ENCODE results near the gene LRP1B.
"Not testable (repeated sequence)": the region's sequence is repeated elsewhere in the genome, so short reads cannot be mapped to it uniquely, and the experiment has no call there.

Gene LRP1B

DNA sequence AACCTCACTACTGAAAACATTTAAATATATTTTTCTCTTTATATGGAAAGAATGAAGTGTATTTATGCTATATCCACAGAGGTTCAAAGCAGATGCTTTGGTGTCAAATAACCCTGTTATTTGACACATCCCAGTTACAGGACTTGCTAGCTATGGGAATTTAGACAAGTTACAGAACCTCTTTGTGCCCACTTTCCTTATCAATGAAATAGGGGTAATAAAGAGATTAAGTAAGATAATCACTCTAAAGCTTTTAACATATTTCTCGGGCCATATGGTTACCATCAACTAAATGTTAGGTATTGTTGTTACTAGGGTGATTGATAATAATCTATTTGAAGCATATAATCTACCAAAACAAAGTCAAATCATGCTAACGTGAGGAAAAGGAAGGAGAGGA, 1690.0 kb downstream of the LRP1B start:
- Histone ChIP-seq H3K36me3 (ENCODE audit: control insufficient read depth, low read length) (no peaks in the 10 kb centered on the region), H3K79me2 (ENCODE audit: control insufficient read depth, low read length) (no peaks in the 10 kb centered on the region), H3K4me3 (ENCODE audit: low read length) (no peak overlapping the region), H3K9me2 (replicated peaks; ENCODE audit: control insufficient read depth, low read length) (no peaks in the 10 kb centered on the region), H3F3A (ENCODE audit: control insufficient read depth, insufficient read depth) (no peaks in the 10 kb centered on the region), H3K9me3 (ENCODE audit: control insufficient read depth, insufficient read depth, low read length) (no peaks in the 10 kb centered on the region), H3K27ac (ENCODE audit: low read depth, low read length) (no peak overlapping the region), H3K27me3 (ENCODE audit: control insufficient read depth, low read length) (no peaks in the 10 kb centered on the region), H3K4me2 (ENCODE audit: low read length) (no peak overlapping the region), H4K20me1 (ENCODE audit: control insufficient read depth, insufficient read depth, low read depth, low read length) (no peaks in the 10 kb centered on the region), H3K4me1 (ENCODE audit: control insufficient read depth, low read length) (no peaks in the 10 kb centered on the region)
- TF ChIP-seq, protein P1, sequence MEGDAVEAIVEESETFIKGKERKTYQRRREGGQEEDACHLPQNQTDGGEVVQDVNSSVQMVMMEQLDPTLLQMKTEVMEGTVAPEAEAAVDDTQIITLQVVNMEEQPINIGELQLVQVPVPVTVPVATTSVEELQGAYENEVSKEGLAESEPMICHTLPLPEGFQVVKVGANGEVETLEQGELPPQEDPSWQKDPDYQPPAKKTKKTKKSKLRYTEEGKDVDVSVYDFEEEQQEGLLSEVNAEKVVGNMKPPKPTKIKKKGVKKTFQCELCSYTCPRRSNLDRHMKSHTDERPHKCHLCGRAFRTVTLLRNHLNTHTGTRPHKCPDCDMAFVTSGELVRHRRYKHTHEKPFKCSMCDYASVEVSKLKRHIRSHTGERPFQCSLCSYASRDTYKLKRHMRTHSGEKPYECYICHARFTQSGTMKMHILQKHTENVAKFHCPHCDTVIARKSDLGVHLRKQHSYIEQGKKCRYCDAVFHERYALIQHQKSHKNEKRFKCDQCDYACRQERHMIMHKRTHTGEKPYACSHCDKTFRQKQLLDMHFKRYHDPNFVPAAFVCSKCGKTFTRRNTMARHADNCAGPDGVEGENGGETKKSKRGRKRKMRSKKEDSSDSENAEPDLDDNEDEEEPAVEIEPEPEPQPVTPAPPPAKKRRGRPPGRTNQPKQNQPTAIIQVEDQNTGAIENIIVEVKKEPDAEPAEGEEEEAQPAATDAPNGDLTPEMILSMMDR (IDR thresholded peaks at IDR 0.05; ENCODE audit: low read depth, low read length, poor library complexity, severe bottlenecking): no peak
- TF ChIP-seq EZH2phosphoT487 (IDR thresholded peaks at IDR 0.05; ENCODE audit: borderline replicate concordance, low read length): no peak

DNA sequence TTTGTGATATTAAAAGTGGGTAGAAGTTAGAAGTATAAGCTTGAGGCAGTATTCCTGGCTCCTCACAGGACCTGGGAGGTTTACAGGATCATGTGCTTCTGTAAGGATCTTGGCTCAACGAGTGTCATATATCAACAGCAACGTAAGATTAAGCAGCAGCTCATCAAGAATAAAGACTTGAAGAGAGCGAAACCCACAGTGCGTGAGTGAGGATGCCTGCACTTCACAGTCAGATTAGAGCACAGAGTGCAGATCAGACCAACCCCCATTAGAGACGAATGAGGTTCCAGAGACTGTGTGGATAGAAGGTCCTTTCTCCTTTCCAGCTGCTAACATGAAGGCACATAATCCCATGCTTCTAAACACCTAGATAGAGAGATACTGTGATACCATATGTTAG, 1693.9 kb downstream of the LRP1B start:
- Histone ChIP-seq H3K36me3 (ENCODE audit: control insufficient read depth, low read length) (no peaks in the 10 kb centered on the region), H3K4me2 (ENCODE audit: low read length) (no peak overlapping the region), H3K4me3 (ENCODE audit: low read length) (no peak overlapping the region), H3K27ac (ENCODE audit: low read depth, low read length) (no peak overlapping the region), H3K27me3 (ENCODE audit: control insufficient read depth, low read length) (no peaks in the 10 kb centered on the region), H3K9me3 (ENCODE audit: control insufficient read depth, insufficient read depth, low read length) (no peaks in the 10 kb centered on the region), H3F3A (ENCODE audit: control insufficient read depth, insufficient read depth) (no peaks in the 10 kb centered on the region), H3K4me1 (ENCODE audit: control insufficient read depth, low read length) (no peaks in the 10 kb centered on the region), H3K9me2 (replicated peaks; ENCODE audit: control insufficient read depth, low read length) (no peaks in the 10 kb centered on the region), H4K20me1 (ENCODE audit: control insufficient read depth, insufficient read depth, low read depth, low read length) (no peaks in the 10 kb centered on the region), H3K79me2 (ENCODE audit: control insufficient read depth, low read length) (no peaks in the 10 kb centered on the region)
- TF ChIP-seq, protein P1 (IDR thresholded peaks at IDR 0.05; ENCODE audit: low read depth, low read length, poor library complexity, severe bottlenecking): no peak
- no peak for TF ChIP-seq EZH2phosphoT487 (IDR thresholded peaks at IDR 0.05; ENCODE audit: borderline replicate concordance, low read length)

DNA sequence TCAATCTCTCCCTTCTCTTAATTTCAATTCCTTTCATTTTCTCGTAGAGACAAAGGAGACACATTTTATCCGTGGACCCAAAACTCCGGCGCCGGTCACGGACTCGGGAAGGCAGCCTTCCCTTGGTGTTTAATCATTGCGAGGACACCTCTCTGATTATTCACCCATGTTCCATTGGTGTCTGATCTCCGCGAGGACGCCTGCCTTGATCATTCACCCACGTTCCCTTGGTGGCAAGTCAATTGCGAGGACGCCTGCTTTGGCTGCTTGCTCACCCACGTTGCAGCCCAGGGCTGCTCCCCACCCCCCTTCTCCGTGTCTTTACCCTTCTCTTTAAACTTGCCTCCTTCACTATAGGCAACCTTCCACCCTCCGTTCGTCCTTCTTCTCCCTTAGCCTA, 1703.8 kb downstream of the LRP1B start:
- H3F3A ChIP-seq (ENCODE audit: control insufficient read depth, insufficient read depth); H3K9me3 ChIP-seq (ENCODE audit: control insufficient read depth, insufficient read depth, low read length); H3K4me2 ChIP-seq (ENCODE audit: low read length); H3K4me3 ChIP-seq (ENCODE audit: low read length); H4K20me1 ChIP-seq (ENCODE audit: control insufficient read depth, insufficient read depth, low read depth, low read length); H3K79me2 ChIP-seq (ENCODE audit: control insufficient read depth, low read length); H3K36me3 ChIP-seq (ENCODE audit: control insufficient read depth, low read length); H3K4me1 ChIP-seq (ENCODE audit: control insufficient read depth, low read length); H3K27ac ChIP-seq (ENCODE audit: low read depth, low read length); H3K9me2 ChIP-seq (replicated peaks; ENCODE audit: control insufficient read depth, low read length); H3K27me3 ChIP-seq (ENCODE audit: control insufficient read depth, low read length): not testable (repeated sequence)

DNA sequence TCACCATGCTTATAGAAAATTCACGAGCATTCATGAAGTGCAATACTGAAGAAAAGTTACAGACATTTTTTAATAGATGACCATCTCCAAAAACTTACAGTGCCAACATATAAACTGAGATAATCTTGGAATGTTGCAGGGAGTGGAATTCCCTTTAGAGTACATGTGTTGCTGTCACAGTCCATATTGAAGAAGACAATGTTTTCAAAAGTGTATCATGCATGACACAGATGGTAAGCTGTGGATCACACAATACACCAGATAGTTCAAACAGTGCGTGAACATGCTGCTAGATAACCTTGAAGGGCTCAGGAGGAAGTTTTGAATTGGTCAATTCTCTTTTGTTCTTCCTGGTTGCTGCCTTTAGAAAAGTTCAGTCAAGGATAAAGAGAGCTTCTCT, 1706.3 kb downstream of the LRP1B start:
- Histone ChIP-seq H3K9me3 (ENCODE audit: control insufficient read depth, insufficient read depth, low read length) (no peaks in the 10 kb centered on the region), H3K27ac (ENCODE audit: low read depth, low read length) (no peak overlapping the region), H3K27me3 (ENCODE audit: control insufficient read depth, low read length) (no peaks in the 10 kb centered on the region), H3K79me2 (ENCODE audit: control insufficient read depth, low read length) (no peaks in the 10 kb centered on the region), H3F3A (ENCODE audit: control insufficient read depth, insufficient read depth) (no peaks in the 10 kb centered on the region), H3K4me3 (ENCODE audit: low read length) (no peak overlapping the region), H4K20me1 (ENCODE audit: control insufficient read depth, insufficient read depth, low read depth, low read length) (no peaks in the 10 kb centered on the region), H3K4me2 (ENCODE audit: low read length) (no peak overlapping the region), H3K4me1 (ENCODE audit: control insufficient read depth, low read length) (no peaks in the 10 kb centered on the region), H3K36me3 (ENCODE audit: control insufficient read depth, low read length) (no peaks in the 10 kb centered on the region), H3K9me2 (replicated peaks; ENCODE audit: control insufficient read depth, low read length) (no peaks in the 10 kb centered on the region; the same call in 1 of the 2 replicates)
- no peak for TF ChIP-seq EZH2phosphoT487 (IDR thresholded peaks at IDR 0.05; ENCODE audit: borderline replicate concordance, low read length)
- TF ChIP-seq, protein P1 (IDR thresholded peaks at IDR 0.05; ENCODE audit: low read depth, low read length, poor library complexity, severe bottlenecking): no peak
